SK-N-MC (cell line): Measurements from ENCODE around the gene RGS7.

Experiments
- EZH2 ChIP-seq: fragments of 200-600 bp; sonication (generic); IDR thresholded peaks from one replicate; pipeline ENCODE4 v1.6.1; 2017; ENCODE audit warnings: antibody characterized with exemption
- FOXP2 ChIP-seq: optimal IDR thresholded peaks from 2 replicates; pipeline ENCODE3; 2011; ENCODE audit warnings: mild to moderate bottlenecking, moderate library complexity; ENCODE audit not compliant: insufficient read depth; ENCODE audit errors: extremely low read length, control extremely low read depth
- POLR2AphosphoS5 ChIP-seq: IDR thresholded peaks from 2 replicates; pipeline ENCODE4 v1.6.1; 2012; ENCODE audit warnings: mild to moderate bottlenecking, low read depth, low read length, borderline replicate concordance

- TF ChIP-seq POLR2AphosphoS5 (no peak), EZH2 (no peak), FOXP2 (no peak)
Measured at GRCh38 chr1:240947438-240948224, 409.4 kb downstream of the RGS7 start.
